Gastrocnemius medialis (tissue), 4 donors: ENCODE results near the gene CLEC3B. TPM values are rescaled to one million over a fixed set of nuclear protein-coding genes. Genes with fewer than 3 reads are reported as not detected.

Experiments
- ATAC-seq, 2 donors: fragments of 150-250 bp; one replicate each; pipeline ENCODE4 v1.9.1; 2016
- DNase-seq, 2 donors: peaks; one replicate each; pipeline ENCODE4 v3.0.0-alpha.2; 2019
- H3K27ac ChIP-seq, 4 donors: fragments of 200-600 bp; sonication (generic); 1 replicate in 1 of 4; 2 replicates in 3 of 4; pipeline ENCODE4 v1.5.1; 2016 to 2018; ENCODE audit warnings: mild to moderate bottlenecking in 2 of 4, moderate library complexity in 1 of 4
- H3K27me3 ChIP-seq, 3 donors: fragments of 200-600 bp; sonication (generic) in 2 of 3; 1 replicate in 1 of 3; 2 replicates in 2 of 3; pipeline versions ENCODE4 v1.5.1 to v1.6.0; 2016 to 2019; ENCODE audit warnings: mild to moderate bottlenecking in 1 of 3, moderate library complexity in 1 of 3
- H3K36me3 ChIP-seq, 2 donors: fragments of 200-600 bp; sonication (generic) in 1 of 2; one replicate each; pipeline ENCODE4 v1.5.1; 2017 to 2018
- H3K4me1 ChIP-seq, 2 donors: fragments of 200-600 bp; sonication (generic) in 1 of 2; one replicate each; pipeline ENCODE4 v1.5.1; 2016 to 2017; ENCODE audit warnings: mild to moderate bottlenecking in 2 of 2
- H3K4me3 ChIP-seq, 4 donors: fragments of 200-600 bp; sonication (generic) in 3 of 4; 1 replicate in 1 of 4; 2 replicates in 3 of 4; pipeline ENCODE4 v1.5.1; 2016 to 2019; ENCODE audit warnings: mild to moderate bottlenecking in 2 of 4
- H3K9me3 ChIP-seq, 3 donors: fragments of 200-600 bp; sonication (generic) in 2 of 3; 1 replicate in 1 of 3; 2 replicates in 2 of 3; pipeline ENCODE4 v1.5.1; 2016 to 2019
- POLR2A ChIP-seq, 2 donors: fragments of 450-650 bp; IDR thresholded peaks; one replicate each; pipeline ENCODE4 v1.6.1; 2017; ENCODE audit warnings: antibody characterized with exemption in 2 of 2, mild to moderate bottlenecking in 2 of 2, moderate library complexity in 2 of 2
- in situ Hi-C, 4 donors: fragments of 200-750 bp; cut with MboI; loops; one replicate each; pipeline versions ENCODE4 v1.15.0 to v1.8.0; 2017; ENCODE audit warnings: low sequenced_read_pairs in 4 of 4
- intact Hi-C: fragments of 100-400 bp; cut with DNase I; formaldehyde crosslinking; loops from one replicate; pipeline ENCODE4 v1.15.1; 2023; ENCODE audit warnings: low total_unique reads
- total RNA-seq, 4 donors: library from RNA; depleted of rRNA; stranded (reverse); fragments of >200 nt; gene quantifications; one replicate each; pipeline versions ENCODE4 v1.1.0 to v1.2.3, GENCODE V29; 2016
- TF ChIP-seq, protein P1 (sequence below), 5 experiments: fragments of 450-650 bp in 3 of 5; fragments of 200-600 bp in 2 of 5; sonication (generic) in 2 of 5; IDR thresholded peaks in 4 of 5; conservative IDR thresholded peaks in 1 of 5; 1 replicate in 4 of 5; 2 replicates in 1 of 5; pipeline ENCODE4 v1.5.1; 2016 to 2019; ENCODE audit warnings: antibody characterized with exemption in 5 of 5, mild to moderate bottlenecking in 3 of 5, moderate library complexity in 3 of 5

CLEC3B gene
- total RNA-seq, 4 donors from 2014 or later, result 14.5 to 23.4 (median 20.7) TPM

DNA sequence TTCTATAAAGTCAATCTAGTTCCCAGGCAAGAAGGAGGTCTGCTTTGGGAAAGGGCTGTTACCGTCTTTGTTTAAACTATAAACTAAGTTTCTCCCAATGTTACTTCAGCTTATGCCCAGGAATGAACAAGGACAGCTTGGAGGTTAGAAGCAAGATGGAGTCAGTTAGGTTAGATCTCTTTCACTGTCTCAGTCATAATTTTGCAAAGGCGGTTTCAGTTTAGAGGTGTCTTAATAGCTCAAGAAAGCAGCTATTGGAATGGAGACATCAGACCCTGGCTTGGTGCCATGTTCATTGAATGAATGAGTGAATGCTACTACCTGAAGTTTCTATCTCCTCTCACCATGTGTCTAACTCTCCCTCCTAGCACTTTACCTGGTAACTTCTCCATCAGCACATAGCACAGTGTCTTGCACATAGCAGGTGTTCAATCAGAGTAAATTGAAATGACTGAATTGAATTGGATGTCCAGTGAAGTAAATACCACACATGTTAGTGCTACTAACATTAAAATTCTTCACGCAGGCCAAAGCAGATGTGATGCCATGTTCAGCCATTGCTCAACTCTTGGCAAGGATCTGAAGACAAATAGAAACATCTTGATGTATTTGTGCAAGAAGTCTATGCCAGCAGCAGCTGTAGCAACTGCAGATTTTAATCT lies 28.2 kb downstream of the CLEC3B start:
- peak in 1 of 2 donors; percentile 40 for DNase-seq
- Histone ChIP-seq H3K4me3 (no peak overlapping the region), H3K27me3 (no peaks in the 10 kb centered on the region), H3K9me3 (no peaks in the 10 kb centered on the region), H3K36me3 (no peaks in the 10 kb centered on the region), H3K27ac (peak overlapping the region in 2 of 4 donors; percentile 24 to 31), H3K4me1 (peaks cover 28 to 37% of the 10 kb centered on the region in 2 donors)
- peak; percentile 35 to 64 for ATAC-seq
- intact Hi-C loops, result no loop called here
- no peak for TF ChIP-seq POLR2A (IDR thresholded peaks at IDR 0.05)
- TF ChIP-seq, protein P1, sequence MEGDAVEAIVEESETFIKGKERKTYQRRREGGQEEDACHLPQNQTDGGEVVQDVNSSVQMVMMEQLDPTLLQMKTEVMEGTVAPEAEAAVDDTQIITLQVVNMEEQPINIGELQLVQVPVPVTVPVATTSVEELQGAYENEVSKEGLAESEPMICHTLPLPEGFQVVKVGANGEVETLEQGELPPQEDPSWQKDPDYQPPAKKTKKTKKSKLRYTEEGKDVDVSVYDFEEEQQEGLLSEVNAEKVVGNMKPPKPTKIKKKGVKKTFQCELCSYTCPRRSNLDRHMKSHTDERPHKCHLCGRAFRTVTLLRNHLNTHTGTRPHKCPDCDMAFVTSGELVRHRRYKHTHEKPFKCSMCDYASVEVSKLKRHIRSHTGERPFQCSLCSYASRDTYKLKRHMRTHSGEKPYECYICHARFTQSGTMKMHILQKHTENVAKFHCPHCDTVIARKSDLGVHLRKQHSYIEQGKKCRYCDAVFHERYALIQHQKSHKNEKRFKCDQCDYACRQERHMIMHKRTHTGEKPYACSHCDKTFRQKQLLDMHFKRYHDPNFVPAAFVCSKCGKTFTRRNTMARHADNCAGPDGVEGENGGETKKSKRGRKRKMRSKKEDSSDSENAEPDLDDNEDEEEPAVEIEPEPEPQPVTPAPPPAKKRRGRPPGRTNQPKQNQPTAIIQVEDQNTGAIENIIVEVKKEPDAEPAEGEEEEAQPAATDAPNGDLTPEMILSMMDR (IDR thresholded peaks at IDR 0.05 in 4 of 5, conservative IDR thresholded peaks at IDR 0.05 in 1 of 5), result no peak
- in situ Hi-C loops, result no loop called here

DNA sequence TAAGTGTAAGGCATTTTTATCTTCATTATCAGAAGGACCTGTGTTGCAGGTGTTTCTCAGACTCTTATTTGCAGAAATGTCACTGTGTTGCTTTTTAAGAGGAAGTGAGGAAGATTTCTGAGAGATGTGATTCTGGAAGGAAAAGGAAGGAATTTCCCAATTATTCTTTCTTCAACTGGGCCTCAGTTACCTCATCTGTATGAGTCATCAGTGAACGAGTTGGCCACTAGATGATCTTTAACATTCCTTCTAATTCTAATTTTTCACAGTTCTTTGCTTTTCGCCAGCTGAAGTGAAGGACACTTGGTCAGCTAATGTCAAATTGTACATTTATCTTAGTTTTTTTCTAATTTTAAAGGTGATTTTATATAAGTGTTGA lies 28.9 kb downstream of the CLEC3B start:
- TF ChIP-seq, protein P1 (IDR thresholded peaks at IDR 0.05 in 4 of 5, conservative IDR thresholded peaks at IDR 0.05 in 1 of 5), result no peak
- no peak for TF ChIP-seq POLR2A (IDR thresholded peaks at IDR 0.05)
- Histone ChIP-seq H3K27ac (peak overlapping the region in 3 of 4 donors; percentile 24 to 86 (median 31)), H3K4me1 (peaks cover 28 to 37% of the 10 kb centered on the region in 2 donors), H3K4me3 (no peak overlapping the region), H3K9me3 (no peaks in the 10 kb centered on the region), H3K27me3 (no peaks in the 10 kb centered on the region), H3K36me3 (no peaks in the 10 kb centered on the region)
- ATAC-seq, result peak; percentile 26 to 30
- intact Hi-C loops (loop anchor here (1.0 to 5.0 kb wide), 4 partner anchors 18 to 442 kb away; no protein-coding TSS in a partner anchor), in situ Hi-C loops (no loop called here)
- DNase-seq, result no peak

DNA sequence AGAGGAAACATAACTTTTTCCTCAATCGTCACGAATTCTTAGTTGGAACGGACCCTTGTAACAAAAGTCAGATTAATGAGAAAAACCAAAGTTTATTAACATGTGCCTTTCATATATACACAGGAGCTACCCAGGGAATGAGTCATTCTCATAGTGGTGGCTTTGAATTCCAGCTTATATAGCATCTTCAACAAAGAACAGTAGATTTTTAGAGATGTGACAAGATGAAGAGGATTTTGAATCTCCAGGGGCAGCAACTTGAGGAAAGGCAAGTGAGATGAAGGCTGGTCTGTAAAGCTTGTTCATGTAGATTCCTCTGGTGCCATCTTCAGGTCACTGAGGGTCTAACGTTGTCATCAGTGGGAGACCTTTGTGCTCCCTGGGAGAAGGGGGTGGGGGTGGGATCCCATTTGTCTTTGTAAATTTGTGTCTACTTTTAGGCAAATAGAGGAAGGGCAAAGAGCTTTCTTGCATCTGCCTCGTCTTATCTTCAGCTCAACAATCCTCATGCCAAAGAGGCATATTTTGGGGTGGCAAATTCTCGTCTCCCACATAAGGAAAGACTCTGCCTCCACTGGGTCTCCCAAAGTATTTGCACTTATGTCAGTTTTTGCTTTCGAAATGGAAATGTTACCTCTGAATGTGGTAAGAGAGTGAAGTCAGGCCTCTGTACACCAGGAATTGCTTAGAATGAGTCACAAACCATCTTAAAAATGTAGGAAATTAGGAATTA lies 29.5 kb downstream of the CLEC3B start:
- no peak for TF ChIP-seq POLR2A (IDR thresholded peaks at IDR 0.05)
- TF ChIP-seq, protein P1 (IDR thresholded peaks at IDR 0.05 in 4 of 5, conservative IDR thresholded peaks at IDR 0.05 in 1 of 5), result peak in 2 of 5 experiments; percentile 25 to 39
- in situ Hi-C loops (no loop called here), intact Hi-C loops (loop anchor here (1.0 to 5.0 kb wide), 4 partner anchors 18 to 442 kb away; no protein-coding TSS in a partner anchor)
- H3K9me3 ChIP-seq, result no peaks in the 10 kb centered on the region
- H3K4me3 ChIP-seq, result no peak overlapping the region
- H3K36me3 ChIP-seq, result no peaks in the 10 kb centered on the region
- H3K27me3 ChIP-seq, result no peaks in the 10 kb centered on the region
- DNase-seq, result no peak
- H3K27ac ChIP-seq, result peak overlapping the region in 3 of 4 donors; percentile 31 to 86 (median 74)
- H3K4me1 ChIP-seq, result peaks cover 28 to 37% of the 10 kb centered on the region in 2 donors
- peak in 1 of 2 donors; percentile 49 for ATAC-seq

DNA sequence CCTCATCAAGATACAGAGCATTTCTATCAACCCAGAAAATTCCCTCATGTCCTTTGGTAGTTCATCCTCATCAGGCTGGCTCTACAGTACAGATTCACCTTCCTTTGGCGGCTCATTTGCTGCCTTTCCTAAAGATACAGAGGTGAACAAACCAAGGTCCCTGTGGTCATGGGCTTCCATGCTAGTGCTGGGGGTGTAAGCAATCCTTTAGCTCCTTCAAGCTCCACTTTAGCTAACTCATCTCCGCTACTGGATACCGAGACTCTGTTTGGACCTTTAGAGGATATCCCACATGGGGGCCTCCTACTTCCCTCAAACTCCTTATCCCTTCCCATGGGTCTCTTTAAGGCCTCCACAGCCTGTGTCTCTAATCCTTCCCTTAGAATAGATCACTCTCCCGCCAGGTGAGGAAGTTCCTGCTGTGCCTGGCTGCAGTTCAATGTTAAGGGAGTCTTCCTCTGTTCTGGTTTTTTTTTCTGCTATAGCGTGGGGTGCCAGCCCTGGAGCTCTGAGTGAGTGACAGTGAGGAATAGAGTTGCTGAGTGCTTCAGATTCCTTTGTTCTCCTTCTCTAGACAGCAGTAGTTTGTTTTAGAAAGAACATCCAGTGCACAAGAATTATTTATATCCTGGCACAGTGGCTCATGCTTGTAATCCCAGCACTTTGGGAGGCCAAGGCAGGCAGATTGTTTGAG lies 30.7 kb downstream of the CLEC3B start:
- intact Hi-C loops (loop anchor here (5.0 kb wide), 3 partner anchors 56 to 441 kb away; no protein-coding TSS in a partner anchor), in situ Hi-C loops (no loop called here)
- DNase-seq (peak; percentile 39 to 41), ATAC-seq (peak; percentile 92 to 94)
- H3K36me3 ChIP-seq, result no peaks in the 10 kb centered on the region
- peaks cover 28 to 37% of the 10 kb centered on the region in 2 donors for H3K4me1 ChIP-seq
- no peak overlapping the region for H3K4me3 ChIP-seq
- no peaks in the 10 kb centered on the region for H3K9me3 ChIP-seq
- H3K27me3 ChIP-seq, result no peaks in the 10 kb centered on the region
- no peak for TF ChIP-seq POLR2A (IDR thresholded peaks at IDR 0.05)
- TF ChIP-seq, protein P1 (IDR thresholded peaks at IDR 0.05 in 4 of 5, conservative IDR thresholded peaks at IDR 0.05 in 1 of 5), result no peak
- peak overlapping the region; percentile 69 to 86 (median 74) for H3K27ac ChIP-seq
